HepG2 (cell line): Measurements from ENCODE around the gene DAPP1. TPM values are rescaled to one million over a fixed set of nuclear protein-coding genes. Genes with fewer than 3 reads are reported as not detected.

Source experiments
- BCL6 ChIP-seq: IDR thresholded peaks from 2 replicates; pipeline ENCODE4 v1.6.1; 2016; ENCODE audit warnings: missing genetic modification reagents, missing compliant biosample characterization
- CEBPB ChIP-seq: IDR thresholded peaks from 2 replicates; pipeline ENCODE4 v1.6.1; 2011; ENCODE audit warnings: low read depth, low read length, improper control_type of control experiment, borderline replicate concordance
- EED ChIP-seq: sonication (generic); formaldehyde crosslinking; IDR thresholded peaks from 2 replicates; pipeline ENCODE4 v1.5.0; 2020; ENCODE audit warnings: mild to moderate bottlenecking, missing genetic modification reagents
- FUBP1 ChIP-seq: sonication (generic); formaldehyde crosslinking; IDR thresholded peaks from 2 replicates; pipeline ENCODE4 v1.5.1; 2020; ENCODE audit warnings: missing genetic modification reagents, mild to moderate bottlenecking, borderline replicate concordance
- JDP2 ChIP-seq: sonication (generic); formaldehyde crosslinking; IDR thresholded peaks from 2 replicates; pipeline ENCODE4 v1.8.1; 2022; ENCODE audit warnings: missing genetic modification reagents, borderline replicate concordance
- MAF1 ChIP-seq: sonication (generic); formaldehyde crosslinking; IDR thresholded peaks from 2 replicates; pipeline ENCODE4 v1.5.0; 2020; ENCODE audit warnings: missing genetic modification reagents, borderline replicate concordance
- MTERF4 ChIP-seq: sonication (generic); formaldehyde crosslinking; IDR thresholded peaks from 2 replicates; pipeline ENCODE4 v1.8.0; 2023; ENCODE audit warnings: mild to moderate bottlenecking, missing genetic modification reagents
- RBM22 ChIP-seq: fragments of 200-400 bp; formaldehyde crosslinking; optimal IDR thresholded peaks from 2 replicates; pipeline ENCODE3; 2017; ENCODE audit warnings: mild to moderate bottlenecking, low read length, moderate library complexity
- ZBTB8A ChIP-seq: sonication (generic); formaldehyde crosslinking; IDR thresholded peaks from 2 replicates; pipeline ENCODE4 v1.4.0; 2020; ENCODE audit warnings: mild to moderate bottlenecking, low read depth, missing genetic modification reagents, borderline replicate concordance
- polyA plus RNA-seq, 8 experiments: library from polyadenylated mRNA; depleted of rRNA in 3 of 8; stranded (reverse) in 7 of 8; unstranded in 1 of 8; fragments of >200 nt; fragmentation: Illumina TruSeq in 4 of 8; extraction: Trizol in 4 of 8; gene quantifications; 2 replicates each; pipeline versions ENCODE4 v1.2.1 to v1.2.3, GENCODE V29; 2011 to 2016; ENCODE audit warnings: low read depth in 4 of 8, missing spikeins in 1 of 8, mixed read lengths in 1 of 8; ENCODE audit not compliant: insufficient read depth in 1 of 8
- total RNA-seq, 5 experiments: library from RNA; depleted of rRNA; stranded (reverse); fragments of >200 nt; fragmentation: Illumina TruSeq; extraction: Trizol; gene quantifications; 2 replicates each; pipeline ENCODE4 v1.2.3, GENCODE V29; 2016; ENCODE audit warnings: low read depth in 1 of 5
- TF ChIP-seq, protein P1 (sequence below): sonication (generic); formaldehyde crosslinking; IDR thresholded peaks from 2 replicates; pipeline ENCODE4 v1.4.0; 2020; ENCODE audit warnings: missing genetic modification reagents, borderline replicate concordance
- TF ChIP-seq, protein P2 (sequence below): sonication (generic); formaldehyde crosslinking; IDR thresholded peaks from 2 replicates; pipeline ENCODE4 v1.5.0; 2020; ENCODE audit warnings: mild to moderate bottlenecking, missing genetic modification reagents, borderline replicate concordance
- TF ChIP-seq, protein P3 (sequence below): IDR thresholded peaks from 2 replicates; pipeline ENCODE4 v1.6.1; 2016; ENCODE audit warnings: mild to moderate bottlenecking
- TF ChIP-seq, protein P4 (sequence below): sonication (generic); formaldehyde crosslinking; IDR thresholded peaks from 2 replicates; pipeline ENCODE4 v1.5.1; 2020; ENCODE audit warnings: mild to moderate bottlenecking, missing genetic modification reagents

DAPP1 gene
- total and polyA plus RNA-seq, 2 of the 13 experiments (the other 11 are each of a cell fraction or from before 2014, with no cell fraction given) = not detected

GRCh38 chr4:99915449-99915848 is 98.8 kb downstream of the DAPP1 start (continued):
- TF ChIP-seq, protein P1, sequence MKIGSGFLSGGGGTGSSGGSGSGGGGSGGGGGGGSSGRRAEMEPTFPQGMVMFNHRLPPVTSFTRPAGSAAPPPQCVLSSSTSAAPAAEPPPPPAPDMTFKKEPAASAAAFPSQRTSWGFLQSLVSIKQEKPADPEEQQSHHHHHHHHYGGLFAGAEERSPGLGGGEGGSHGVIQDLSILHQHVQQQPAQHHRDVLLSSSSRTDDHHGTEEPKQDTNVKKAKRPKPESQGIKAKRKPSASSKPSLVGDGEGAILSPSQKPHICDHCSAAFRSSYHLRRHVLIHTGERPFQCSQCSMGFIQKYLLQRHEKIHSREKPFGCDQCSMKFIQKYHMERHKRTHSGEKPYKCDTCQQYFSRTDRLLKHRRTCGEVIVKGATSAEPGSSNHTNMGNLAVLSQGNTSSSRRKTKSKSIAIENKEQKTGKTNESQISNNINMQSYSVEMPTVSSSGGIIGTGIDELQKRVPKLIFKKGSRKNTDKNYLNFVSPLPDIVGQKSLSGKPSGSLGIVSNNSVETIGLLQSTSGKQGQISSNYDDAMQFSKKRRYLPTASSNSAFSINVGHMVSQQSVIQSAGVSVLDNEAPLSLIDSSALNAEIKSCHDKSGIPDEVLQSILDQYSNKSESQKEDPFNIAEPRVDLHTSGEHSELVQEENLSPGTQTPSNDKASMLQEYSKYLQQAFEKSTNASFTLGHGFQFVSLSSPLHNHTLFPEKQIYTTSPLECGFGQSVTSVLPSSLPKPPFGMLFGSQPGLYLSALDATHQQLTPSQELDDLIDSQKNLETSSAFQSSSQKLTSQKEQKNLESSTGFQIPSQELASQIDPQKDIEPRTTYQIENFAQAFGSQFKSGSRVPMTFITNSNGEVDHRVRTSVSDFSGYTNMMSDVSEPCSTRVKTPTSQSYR (CRISPR knock-in tag) = no peak
- TF ChIP-seq, protein P2, sequence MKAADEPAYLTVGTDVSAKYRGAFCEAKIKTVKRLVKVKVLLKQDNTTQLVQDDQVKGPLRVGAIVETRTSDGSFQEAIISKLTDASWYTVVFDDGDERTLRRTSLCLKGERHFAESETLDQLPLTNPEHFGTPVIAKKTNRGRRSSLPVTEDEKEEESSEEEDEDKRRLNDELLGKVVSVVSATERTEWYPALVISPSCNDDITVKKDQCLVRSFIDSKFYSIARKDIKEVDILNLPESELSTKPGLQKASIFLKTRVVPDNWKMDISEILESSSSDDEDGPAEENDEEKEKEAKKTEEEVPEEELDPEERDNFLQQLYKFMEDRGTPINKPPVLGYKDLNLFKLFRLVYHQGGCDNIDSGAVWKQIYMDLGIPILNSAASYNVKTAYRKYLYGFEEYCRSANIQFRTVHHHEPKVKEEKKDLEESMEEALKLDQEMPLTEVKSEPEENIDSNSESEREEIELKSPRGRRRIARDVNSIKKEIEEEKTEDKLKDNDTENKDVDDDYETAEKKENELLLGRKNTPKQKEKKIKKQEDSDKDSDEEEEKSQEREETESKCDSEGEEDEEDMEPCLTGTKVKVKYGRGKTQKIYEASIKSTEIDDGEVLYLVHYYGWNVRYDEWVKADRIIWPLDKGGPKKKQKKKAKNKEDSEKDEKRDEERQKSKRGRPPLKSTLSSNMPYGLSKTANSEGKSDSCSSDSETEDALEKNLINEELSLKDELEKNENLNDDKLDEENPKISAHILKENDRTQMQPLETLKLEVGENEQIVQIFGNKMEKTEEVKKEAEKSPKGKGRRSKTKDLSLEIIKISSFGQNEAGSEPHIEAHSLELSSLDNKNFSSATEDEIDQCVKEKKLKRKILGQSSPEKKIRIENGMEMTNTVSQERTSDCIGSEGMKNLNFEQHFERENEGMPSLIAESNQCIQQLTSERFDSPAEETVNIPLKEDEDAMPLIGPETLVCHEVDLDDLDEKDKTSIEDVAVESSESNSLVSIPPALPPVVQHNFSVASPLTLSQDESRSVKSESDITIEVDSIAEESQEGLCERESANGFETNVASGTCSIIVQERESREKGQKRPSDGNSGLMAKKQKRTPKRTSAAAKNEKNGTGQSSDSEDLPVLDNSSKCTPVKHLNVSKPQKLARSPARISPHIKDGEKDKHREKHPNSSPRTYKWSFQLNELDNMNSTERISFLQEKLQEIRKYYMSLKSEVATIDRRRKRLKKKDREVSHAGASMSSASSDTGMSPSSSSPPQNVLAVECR (CRISPR knock-in tag) = no peak
- TF ChIP-seq, protein P3, sequence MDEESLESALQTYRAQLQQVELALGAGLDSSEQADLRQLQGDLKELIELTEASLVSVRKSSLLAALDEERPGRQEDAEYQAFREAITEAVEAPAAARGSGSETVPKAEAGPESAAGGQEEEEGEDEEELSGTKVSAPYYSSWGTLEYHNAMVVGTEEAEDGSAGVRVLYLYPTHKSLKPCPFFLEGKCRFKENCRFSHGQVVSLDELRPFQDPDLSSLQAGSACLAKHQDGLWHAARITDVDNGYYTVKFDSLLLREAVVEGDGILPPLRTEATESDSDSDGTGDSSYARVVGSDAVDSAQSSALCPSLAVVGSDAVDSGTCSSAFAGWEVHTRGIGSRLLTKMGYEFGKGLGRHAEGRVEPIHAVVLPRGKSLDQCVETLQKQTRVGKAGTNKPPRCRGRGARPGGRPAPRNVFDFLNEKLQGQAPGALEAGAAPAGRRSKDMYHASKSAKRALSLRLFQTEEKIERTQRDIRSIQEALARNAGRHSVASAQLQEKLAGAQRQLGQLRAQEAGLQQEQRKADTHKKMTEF (CRISPR knock-in tag) = no peak
- TF ChIP-seq FUBP1 (CRISPR knock-in tag) = no peak
- no peak for TF ChIP-seq MAF1
- TF ChIP-seq JDP2 = no peak
- TF ChIP-seq, protein P4, sequence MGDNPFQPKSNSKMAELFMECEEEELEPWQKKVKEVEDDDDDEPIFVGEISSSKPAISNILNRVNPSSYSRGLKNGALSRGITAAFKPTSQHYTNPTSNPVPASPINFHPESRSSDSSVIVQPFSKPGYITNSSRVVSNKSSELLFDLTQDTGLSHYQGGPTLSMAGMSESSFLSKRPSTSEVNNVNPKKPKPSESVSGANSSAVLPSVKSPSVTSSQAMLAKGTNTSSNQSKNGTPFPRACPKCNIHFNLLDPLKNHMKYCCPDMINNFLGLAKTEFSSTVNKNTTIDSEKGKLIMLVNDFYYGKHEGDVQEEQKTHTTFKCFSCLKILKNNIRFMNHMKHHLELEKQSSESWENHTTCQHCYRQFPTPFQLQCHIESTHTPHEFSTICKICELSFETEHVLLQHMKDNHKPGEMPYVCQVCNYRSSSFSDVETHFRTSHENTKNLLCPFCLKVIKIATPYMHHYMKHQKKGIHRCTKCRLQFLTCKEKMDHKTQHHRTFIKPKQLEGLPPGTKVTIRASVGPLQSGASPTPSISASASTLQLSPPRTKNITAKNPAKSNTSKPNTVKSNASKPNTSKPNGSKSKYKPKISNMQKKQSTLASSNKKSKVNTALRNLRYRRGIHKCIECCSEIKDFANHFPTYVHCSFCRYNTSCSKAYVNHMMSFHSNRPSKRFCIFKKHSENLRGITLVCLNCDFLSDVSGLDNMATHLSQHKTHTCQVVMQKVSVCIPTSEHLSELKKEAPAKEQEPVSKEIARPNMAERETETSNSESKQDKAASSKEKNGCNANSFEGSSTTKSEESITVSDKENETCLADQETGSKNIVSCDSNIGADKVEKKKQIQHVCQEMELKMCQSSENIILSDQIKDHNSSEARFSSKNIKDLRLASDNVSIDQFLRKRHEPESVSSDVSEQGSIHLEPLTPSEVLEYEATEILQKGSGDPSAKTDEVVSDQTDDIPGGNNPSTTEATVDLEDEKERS (CRISPR knock-in tag) = no peak
- no peak for TF ChIP-seq CEBPB
- TF ChIP-seq BCL6 (CRISPR knock-in tag) = no peak
- no peak for TF ChIP-seq MTERF4
- no peak for TF ChIP-seq RBM22
- no peak for TF ChIP-seq EED
- no peak for TF ChIP-seq ZBTB8A (CRISPR knock-in tag)
